G401.6 (cell line): ENCODE measurements around the gene DHX58.

Experiments used
- FAIRE-seq: peaks from 2 replicates; lab custom pipeline; 2012; peaks lifted over from hg19 to GRCh38; lab: Jason Lieb, UNC

The DHX58 gene

DNA sequence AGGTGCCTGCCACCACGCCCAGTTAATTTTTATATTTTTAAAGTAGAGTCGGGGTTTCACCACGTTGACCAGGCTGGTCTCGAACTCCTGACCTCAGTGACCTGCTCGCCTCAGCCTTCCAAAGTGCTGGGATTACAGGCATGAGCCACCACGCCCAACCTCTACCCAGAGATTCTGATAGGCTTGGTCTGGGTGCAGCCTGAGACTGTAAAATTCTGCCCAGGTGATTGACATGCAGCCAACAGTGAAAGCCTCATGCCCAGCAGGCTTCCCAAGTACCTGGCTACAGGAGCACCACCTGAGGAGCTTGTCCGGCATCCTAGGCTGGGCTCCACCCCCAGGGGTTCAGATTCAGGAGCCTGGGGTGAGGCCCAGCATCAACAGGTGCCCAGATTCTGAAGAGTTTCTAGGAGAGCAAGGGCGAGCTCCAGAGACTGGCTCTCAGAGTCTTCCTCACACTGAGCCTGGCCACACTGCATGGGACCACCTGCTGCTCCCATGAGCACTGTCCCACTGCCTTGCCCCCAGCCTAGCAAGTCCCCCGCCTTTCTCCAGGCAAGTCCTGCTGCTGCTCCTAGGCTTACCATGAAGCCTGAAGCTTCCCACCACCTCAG lies 30.9 kb downstream of the DHX58 start:
- no peak for FAIRE-seq

DNA sequence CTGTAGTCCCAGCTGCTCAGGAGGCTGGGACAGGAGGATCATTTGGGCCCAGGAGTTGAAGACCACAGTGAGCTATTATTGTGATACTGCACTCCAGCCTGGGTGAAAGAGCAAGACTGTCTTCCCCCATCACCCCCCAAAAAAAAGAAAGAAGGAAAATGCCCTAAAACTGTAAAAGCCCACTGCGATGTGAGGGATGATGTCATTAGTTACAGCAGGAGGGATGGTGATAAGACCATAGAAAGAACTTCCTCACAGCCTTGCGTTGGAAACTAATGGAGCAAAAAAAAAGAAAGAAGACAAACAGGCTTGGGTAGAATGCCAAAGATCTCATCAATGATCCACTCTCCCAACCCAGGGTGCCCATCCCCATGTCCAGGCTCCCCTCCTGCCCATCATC lies 33.0 kb downstream of the DHX58 start:
- no peak for FAIRE-seq

DNA sequence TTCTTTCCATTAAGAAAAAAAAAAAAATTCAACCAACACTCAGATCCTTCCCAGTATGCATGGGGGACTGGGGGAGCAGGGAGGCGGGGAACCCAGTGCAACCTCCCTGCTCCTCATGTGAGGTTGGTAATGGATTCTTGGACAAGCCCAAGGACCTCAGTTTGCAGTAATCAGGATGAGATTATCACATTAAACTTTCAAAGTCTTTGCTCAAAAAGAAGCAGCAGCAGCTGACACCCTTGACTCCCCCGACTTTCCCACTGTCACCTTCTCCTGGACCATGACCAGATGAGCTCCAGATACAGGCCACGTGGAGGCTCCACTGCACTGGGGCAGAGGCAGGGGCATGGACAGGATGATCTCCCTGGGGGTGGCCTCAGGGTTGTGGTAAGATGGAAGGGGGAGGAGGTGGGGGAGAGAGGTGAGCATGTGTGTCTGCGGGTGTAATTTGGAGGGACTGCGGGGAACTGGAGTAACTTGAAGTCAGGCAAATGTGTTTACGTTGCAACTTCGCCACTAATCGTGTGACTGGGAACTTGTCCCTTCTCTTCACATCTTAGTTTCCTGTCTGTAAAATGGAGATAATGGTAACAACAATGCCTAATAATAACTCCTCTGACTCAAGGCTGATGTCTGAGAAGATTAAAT lies 34.0 kb downstream of the DHX58 start:
- no peak for FAIRE-seq

DNA sequence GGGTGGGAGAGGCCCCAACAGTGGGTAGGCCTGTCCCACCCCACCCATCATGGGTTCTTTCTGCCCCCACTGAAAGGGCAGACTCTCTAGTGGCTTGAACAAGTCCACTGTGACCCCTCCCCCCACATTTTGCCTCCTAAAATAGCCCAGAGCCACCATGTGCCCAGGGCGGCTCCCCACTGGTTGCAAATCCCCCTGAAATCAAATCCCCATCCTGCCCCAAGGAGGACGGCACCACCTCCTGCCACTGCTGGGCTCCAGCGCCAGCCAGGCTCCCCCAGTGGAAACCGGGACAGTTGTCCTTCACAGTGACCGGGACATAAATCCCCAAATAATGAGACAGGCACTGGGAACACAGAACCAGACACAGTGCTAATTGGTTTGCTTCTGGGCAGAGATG lies 34.8 kb downstream of the DHX58 start:
- no peak for FAIRE-seq

DNA sequence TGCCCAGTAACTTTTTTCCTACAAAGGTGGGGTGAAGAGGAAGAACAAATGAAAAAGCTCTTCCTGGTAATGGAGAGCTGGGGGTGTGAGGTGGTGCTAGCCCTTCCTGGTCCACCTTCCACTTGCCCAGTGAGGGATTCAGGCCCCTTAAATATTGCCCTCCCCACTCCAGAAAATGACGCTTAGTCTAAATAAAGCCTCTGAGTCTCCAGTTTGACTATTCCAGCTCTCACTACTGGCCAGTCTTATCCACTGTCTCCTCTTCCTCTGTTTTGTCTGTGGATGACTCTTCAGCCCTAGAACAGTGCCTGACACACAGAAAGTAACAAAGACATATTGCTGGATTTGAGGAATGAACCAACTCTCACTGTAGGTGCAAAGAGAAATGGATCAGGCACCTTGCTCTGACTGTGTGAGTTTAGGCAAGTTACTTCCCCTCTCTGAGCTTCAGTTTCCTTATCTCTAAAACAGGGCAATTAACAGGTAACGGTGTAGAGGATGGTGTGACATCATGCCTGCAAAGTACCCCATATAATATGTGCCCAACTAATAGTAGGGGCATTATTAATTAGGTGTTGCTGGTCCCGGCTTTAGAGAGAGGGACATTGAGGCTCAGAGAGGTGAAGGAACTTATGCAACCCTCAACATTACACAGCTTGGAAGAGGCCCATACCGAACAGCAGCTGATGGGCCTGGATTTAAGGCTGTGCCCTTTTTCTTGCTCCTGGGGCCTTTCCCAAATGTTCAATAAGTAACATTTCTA lies 35.5 kb downstream of the DHX58 start:
- no peak for FAIRE-seq

DNA sequence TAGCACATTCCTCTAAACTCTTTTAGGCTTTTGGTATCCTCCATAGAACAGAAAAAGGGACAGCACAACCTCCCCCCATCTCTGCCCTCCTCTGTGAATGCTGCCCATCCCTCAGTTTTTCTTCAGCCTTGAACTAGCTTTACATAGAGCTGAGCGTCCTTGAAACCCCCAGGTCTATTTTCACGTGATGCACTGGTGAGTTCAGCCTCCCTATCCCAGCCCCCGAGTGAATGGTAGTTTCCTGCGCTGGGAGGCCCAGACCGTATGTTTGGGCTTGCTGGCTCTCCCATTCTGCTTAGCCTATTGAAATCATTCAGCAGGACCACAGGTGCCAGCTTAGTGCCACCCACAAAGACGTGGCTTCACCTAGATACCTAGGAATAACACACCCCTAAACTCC lies 36.7 kb downstream of the DHX58 start:
- no peak for FAIRE-seq

DNA sequence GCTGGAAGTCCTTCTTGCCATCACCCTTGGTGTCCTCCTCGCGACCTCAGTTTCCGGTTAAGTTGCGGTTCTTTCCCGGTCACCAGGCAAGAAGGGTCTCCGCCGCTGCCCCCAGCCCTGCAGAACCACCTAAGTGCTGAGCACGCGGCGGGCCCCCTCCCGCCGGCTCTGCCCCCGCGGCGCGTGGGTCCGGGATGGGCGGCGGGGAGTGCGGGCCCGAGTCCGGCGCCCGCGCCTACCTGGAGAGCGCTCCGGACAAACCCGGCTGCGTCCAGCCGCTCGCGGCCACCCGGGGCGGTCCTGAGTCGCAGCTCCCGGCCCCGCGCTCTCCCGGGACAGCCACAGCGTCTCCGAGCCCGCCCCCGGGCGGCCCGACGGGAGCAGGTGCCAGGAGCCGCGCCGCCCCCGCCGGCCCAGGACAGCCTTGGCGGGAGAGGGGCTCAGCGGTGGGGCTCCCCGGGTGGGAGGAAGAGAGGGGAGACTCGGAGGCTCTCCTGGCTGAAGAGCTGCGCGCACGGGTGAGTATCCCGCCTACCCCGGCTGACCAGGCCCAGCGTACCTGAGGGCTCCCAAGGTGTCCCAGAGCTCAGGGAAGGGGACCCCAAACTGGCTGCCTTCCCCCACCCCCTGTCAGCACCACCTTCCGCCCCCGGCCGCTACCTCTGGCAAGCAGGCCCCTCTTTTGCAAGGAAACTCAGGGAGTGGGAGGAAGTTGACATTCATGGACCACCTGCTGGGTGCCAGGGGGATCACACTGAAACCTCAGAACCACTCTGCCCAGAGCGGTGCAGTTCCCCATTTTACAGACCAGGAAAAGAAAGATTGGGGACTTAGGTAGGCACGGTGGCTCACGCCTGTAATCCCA lies 40.0 kb downstream of the DHX58 start:
- no peak for FAIRE-seq

DNA sequence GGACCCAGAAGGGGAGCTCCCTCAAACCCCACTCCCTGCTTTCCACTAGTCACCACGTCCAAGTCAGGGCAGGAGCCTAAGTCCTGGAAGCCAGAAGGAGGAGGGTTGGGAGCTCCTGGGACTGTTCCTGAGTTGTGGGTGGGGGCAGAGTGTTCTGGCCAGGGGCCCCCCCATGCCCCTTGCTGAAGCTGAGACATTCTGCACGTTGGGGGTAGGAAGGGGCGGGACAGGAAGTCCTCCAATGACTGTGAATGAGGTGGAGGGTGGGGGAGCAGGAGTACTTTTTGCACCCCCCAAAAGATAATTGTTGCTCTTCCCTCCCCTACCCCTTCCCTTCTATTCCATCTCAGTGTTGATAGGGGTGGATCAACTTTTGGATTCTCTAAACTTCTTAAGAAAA lies 40.7 kb downstream of the DHX58 start:
- no peak for FAIRE-seq

DNA sequence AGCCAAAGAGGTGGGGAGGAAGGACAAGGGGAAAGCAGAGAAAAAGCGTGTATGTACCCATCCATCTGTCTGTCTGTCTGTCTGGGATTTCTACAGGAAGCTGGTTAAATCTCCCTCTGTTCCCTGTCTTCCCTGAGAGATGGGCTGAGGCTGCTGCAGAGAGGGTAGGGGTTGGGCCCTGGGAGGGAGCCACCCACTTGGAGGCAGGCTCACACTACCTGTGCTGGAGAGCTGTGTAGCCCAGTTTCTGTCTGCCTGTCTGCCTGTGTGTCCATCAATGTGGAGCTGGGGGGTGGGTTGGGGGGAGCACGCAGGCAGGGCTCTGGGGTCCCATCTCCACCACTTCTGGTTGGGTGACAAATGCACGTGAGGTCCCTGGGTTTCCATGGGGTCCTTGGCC lies 43.5 kb downstream of the DHX58 start:
- no peak for FAIRE-seq

DNA sequence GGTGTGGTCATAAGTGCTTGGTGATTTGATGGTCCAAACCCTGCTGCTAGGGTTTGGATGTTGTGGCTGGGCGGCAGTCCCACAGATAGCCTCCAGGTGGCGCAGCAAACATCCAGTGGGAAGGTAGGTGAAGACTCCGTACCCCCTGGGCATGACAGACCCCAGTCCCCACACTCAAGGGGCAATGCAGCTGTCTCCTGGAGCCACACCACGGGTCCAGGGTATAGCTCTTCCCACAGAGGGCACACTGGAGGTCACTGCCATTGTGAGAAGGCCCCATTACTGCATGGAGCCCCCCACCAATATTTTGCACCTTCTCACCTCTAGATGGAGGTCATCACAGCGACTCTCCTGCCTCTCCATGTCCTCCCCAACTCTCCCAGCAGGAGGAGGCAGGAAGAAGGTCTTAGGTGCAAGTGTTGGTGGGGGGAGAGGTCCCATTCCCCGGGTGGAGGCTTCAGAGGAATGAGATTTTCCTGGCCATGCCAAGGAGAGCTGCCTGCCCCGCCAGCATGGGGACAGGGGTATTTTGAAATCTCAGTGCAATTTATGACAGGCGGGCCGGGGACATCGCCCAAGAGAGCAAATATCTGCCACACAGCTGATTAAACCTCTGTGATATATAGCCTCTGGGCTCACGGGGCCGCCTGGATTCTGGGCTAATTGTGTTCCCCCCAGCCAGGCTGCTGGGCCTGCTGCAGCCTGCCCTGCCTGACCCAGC lies 45.0 kb downstream of the DHX58 start:
- peak; percentile 50 for FAIRE-seq

DNA sequence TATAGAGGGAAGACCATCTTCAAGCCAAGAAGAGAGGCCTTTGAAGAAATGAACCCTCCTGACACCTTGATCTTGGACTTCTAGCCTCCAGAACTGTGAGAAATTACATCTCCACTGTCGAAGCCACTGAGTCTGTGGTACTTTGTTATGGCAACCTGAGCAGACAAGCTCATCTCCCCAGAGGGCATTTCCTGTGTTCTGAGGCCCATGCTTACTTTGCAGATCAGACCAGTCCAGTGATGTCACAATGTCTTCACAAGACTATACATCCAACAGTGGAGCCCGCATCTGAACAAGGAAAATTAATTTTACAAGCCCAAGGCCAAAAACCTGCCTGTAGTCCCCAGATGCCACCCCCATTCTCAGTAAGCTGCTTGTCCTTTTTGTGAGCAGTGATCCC lies 47.3 kb downstream of the DHX58 start:
- no peak for FAIRE-seq

DNA sequence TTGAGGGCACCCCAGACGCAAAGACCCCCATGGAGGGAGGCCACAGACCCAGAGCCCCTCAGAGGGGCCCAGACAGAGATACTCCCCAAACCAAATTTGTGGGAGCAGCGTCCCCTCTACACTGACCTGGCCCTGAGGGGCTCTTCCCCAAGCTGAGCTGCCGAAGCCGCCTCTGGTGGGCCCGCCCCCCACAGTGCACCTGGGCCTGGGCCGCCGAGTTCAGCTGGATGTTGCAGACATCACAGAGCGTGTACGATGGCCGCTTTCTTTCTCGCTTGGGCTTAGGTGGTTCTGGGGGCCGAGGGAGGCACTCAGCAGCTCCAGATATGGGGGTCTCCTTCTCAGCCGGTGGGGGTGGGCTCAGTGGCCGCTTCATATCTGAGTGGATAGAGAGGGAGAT lies 49.8 kb downstream of the DHX58 start:
- no peak for FAIRE-seq

DNA sequence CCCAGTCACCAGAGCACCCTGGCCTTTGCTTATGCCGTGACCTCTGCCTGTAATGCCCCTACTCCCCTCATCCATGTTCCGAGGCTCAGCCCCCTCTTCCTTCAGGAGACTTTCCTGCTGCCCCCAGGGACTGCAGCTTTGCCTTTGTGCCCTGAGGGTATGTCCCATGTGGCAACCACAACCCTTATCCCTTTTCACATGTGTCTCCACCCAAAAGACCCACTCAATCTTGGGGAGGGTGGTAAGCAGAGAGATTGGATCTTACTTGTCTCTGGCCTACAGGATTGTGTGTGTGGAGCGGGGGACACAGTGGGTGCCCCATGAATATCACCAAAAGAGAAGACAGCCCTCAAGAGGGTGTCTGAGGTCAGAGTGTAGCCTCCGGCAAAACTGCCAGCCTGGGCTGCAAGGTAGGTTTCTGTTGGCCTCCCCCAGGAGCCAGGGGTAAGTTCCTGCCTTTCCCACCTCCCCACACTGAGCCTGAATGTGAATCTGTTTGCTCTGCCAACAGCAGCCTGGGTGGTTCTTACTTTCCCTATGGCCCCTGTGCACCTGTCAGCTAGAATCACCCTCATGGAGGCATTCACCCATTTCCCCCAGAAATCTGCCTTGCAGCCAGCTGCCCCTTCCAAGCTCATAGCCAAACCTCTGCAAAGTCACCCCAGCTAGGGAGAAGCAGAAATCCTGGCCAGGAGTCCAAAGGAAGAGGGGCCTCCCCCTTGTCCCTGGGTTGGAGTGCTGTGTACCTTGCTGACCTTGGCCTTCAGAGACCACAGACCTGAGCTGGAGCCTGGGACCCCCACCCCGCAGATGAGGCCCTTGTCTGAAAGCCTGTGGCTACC lies 50.6 kb downstream of the DHX58 start:
- no peak for FAIRE-seq

DNA sequence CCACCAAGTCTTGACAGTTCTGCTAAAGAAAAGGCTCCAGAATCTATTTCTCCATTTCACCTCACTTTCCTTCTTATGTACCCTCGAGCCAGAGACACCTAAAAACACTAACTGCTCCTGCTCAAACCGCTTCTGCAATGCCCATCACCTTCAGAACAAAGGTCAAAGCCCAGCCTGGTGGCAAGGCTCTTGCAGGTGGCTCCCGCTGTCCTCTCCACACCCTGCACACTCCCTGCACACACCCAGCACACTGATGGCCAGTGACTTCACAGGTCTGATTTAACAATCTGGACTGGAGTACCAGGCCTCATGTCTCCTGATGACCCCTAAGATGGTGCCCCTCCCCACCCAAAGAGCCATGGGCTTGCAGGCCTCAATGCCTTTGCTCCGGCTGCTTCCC lies 52.3 kb downstream of the DHX58 start:
- no peak for FAIRE-seq

DNA sequence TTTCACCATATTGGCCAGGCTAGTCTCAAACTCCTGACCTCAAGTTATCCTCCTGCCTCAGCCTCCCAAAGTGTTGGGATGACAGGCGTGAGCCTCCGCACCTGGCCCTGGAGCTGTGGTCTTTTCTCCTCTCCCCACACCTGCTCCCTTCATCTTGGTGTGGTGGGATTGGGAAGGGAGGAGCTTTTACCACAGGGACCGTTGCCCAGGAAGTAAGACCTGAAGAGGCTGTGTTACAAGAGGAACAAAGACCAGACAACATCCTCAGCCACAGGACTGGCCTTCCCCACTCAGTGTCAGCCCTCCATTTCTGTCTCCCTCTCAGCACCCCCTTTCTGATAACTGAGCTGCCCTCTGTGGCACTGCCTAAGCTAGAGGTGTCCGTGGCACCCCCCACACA lies 52.7 kb downstream of the DHX58 start:
- FAIRE-seq = no peak

DNA sequence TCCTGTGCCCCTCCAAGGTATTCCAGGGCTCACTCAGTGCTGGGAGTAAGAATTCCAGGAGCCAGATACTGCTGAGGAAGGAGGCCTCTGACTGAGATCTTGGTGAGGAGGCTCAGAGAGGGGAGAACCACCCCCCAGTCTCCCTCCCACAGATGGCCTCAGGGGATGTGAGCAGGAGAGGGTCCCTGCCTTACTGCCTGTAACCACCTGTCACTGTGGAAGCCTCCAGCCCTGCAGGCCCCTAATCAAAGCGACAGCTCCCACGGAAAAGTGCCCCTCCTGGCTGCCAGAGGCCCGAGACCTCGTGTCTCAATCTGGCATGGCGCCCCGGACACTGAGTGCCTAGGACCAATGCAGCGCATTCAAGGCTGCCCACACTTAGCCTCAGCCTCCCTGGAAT lies 54.5 kb downstream of the DHX58 start:
- FAIRE-seq = no peak

DNA sequence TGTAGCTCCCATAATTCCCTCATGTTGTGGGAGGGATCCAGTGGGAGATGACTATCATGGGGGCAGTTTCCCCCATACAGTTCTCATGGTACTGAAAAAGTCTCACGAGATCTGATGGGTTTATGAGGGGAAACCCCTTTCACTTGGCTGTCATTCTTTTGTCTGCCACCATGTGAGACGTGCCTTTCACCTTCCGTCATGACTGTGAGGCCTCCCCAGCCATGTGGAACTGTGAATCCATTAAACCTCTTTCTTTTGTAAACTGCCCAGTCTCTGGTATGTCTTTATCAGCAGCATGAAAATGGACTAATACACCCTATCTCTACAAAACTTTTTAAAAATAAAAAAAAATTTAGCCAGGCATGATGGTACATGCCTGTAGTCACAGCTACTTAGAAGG lies 55.9 kb downstream of the DHX58 start:
- no peak for FAIRE-seq

DNA sequence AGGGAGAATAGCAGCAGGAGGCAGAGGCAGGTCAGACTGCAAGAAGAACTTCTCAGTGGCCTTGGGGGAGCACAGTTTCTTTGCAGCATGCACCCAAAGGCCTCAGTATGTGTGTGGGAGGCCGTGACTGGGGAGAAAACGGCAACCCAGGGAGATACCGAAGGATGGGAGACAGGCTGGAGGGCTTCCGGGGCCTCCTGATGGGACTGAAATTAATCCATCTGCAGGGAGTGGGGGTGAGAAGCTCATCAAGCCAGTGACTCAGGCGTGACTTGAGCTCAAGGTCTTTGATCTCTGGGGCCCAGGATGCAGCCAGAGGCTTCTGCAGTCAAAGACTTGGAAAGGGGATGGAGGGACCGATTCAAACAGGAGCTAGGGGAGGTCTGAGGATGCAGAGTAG lies 57.0 kb downstream of the DHX58 start:
- FAIRE-seq = no peak

DNA sequence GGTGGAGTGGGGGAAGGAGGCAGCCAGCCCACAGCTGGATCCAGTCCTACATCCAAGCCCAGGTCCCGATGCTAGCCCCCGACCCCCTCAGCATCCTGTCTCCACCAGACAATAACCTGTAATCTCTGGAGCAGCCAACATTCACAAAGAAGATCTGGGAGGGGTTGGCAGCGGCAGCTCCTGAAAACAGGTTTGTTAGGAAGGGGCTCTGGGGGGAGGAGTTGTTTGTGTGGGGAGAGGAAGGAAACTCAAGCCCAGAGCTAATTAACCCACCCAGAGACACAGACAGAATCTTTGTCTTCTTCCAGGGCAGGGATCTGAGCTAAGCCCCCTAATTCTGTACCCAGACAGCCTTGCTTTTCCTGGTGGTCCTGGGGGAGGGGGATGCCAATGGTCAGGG lies 57.5 kb downstream of the DHX58 start:
- no peak for FAIRE-seq

DNA sequence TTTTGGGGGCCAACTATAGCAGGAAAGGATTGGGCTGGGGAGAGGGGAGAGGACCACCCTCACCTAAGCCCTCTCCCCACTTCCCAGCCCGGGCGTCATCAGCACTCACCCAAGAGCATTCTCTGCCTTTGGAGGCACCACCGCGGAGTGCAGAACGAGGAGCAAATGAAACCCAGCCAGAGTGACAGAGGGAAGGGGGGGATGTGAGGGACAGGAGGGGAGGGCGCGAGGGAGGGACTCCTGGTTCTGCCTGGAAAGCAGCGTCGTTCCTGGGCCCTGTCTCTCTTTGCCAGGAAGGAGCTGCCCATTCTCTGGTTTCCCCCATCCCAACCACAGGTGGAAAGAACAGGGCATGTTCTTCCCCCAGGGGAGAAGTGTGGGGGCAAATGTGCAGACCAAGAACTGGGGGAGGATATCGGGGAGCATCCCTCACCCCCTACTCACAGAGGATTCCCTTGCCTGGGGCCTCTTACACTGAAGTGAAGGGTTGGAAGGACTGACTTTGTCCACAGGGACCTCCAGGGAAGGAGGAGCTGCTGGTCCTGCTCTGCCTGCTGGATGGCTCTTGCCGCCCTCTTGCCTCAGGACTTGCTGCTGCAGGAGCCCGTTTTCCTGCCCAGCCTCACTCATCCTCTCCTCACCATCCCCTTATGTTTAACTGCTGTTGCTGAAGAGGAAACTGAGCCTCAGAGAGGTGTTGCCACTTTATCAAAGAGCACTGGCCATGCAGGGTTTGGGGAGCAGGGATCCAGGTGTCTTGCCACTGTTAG lies 58.6 kb downstream of the DHX58 start:
- FAIRE-seq = no peak
